Stimulated activated CD8-positive, alpha-beta memory T cell treated with anti-CD3 and anti-CD28 coated beads, Interleukin-12 subunit alpha, Interleukin-12 subunit beta, amount 100 ng/mL, for 24 hours (primary cell): ENCODE measurements around the gene MYH16.
"Not testable (repeated sequence)": the region's sequence is repeated elsewhere in the genome, so short reads cannot be mapped to it uniquely, and the experiment has no call there.

Experiments used
- DNase-seq: peaks from one replicate; pipeline ENCODE4 v3.0.0-alpha.2; 2020; ENCODE audit errors: extremely low read depth

The MYH16 gene

DNA sequence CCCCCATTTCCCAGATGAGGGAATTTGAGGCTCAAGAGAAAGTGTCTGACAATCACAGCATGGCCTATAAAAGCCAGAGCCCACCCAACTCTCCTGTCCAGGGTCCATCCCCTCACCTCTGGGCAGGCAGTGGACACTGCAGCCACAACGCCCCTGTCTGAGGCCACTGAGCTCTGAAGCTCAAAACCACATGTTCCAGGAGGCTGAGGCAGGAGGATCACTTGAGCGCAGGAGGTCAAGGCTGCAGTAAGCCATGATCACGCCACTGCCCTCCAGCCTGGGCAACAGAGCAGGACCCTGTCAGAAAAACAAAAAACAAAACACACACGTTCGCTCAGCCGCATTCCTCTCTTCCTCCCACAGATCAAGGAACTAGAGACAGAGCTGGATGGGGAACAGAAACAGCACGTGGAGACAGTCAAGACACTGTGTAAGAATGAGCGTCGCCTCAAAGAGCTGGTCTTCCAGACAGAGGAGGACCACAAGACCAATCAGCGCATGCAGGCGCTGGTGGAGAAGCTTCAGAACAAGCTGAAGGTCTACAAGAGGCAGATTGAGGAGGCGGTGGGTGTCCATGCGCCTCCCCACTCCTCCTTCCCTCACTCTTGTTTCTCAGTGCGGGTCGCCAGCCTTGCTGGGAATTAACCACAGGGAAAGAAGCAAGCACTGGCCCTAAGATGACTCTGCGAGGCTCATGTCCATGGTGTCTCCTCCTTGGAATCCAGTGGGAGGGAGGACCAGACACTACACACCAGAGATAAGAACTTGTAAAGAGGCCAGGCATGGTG, 33.0 kb downstream of the MYH16 start:
- no peak for DNase-seq

DNA sequence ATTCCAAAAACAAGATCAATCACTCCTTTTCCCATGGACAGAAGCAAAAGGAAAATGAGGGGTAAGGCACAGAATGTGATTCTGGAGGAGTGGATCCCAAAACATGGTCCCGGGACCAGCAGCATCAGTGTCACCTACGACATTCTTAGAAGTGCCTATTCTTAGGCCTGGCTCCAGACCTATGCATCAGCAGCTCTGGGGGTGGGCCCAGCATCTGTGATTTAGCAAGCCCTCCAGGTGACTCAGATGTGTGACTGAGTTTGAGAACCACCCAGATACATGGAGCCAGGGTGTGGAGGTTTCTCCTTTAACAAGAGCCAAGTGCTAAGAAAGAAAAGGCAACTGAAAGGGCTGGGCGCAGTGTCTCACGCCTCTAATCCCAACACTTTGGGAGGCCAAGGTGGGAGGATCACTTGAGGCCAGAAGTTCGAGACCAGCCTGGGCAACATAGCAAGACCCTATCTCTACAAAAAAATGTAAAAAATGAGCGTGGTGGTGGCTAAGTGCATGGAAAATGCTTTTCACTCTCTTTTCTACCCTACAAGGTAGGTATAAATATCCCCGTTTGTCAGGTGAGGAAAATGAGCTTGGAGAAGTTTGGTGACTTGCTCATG, 35.9 kb downstream of the MYH16 start:
- no peak for DNase-seq

DNA sequence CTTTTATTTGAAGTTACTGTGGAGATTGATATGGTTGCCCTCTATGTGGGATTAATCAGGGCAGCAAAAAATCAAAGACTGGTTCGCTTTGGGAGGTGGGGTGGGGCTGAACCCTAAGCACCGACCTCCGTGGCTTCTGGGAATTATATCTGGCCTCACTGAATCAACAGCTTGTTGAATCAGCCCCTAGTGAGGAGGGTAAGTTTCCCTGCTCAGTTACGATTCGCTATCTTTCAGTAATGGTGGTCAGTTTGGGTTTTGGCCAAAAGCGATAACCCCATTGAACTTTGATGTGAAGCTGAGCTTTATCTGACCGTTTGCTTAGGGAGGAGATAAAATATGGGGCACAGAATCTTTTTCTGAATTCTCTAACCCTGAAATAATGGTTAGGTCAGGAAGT, 36.5 kb downstream of the MYH16 start:
- no peak for DNase-seq

DNA sequence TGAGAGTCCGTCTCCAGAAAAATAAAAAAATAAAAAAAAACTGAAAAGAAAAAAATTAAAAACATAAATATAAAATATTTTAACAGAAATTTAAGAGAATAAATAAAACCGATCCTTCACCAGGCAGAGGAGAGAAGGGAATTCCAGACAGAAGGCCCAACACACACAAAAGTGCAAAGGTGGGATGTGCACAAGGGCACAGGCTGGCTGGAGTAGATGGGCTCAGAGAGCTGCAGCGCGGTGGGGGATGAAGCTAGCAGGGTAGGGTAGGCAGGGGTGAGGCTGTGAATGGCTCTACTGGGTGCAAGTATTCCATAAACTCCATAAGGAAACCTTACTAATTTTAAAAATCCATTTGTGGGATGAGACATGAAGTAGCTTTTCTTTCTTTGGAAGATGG, 37.4 kb downstream of the MYH16 start:
- DNase-seq = no peak

DNA sequence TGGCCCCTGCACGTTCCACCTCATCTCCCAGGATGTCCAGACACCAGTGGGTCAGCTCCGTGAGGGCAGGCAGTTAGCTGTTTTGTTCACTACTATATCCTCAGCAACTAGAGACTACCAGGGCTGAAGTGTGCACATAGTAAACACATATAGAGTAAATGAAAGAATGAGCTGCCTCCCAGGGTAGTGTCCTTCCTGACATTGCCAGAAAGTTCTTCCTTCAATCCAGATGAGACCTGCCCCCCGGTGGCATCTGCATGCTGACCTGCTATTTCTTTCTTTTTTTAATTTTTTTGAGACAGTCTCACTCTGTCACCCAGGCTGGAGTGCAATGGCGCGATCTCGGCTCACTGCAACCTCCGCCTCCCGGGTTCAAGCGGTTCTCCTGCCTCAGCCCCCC, 39.1 kb downstream of the MYH16 start:
- DNase-seq = no peak

DNA sequence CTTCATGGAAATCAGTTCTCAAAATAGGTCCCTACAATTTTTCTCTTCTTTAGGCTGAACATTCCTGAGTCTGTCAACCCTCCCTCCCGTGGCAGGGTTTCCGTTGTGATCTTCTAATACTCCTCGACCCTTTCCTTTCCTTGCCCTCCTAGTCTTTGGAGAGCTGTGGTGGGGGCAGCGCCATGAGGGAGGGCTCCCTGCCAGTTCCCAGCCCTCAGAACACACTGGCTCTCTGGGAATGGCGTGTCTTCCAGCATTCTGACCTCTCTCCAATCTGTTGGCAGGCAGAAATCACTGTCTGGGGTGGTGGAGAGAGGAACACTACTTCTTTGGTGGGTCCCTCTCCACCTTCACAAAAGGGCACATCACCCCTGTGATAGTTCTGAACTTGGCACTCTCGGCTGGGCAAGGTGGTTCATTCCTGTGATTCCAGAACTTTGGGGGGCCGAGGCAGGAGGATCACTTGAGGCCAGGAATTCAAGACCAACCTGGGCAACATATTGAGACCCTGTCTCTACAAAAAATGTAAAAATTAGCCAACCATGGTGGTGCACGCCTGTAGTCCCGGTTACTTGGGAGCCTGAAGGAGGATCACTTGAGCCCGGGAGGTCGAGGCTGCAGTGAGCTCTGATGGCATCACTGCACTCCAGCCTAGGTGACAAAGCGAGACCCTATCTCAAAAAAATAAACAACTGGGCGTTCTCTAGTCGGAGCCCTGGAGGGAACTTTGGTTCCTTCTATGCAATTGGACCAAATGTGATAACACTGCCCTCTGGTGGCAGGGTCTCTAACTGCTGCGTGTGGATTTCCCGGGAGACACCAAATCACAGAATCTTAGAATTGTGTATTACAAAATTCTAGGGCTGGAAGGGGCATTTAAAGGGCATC, 39.9 kb downstream of the MYH16 start:
- DNase-seq = peak; percentile 41

DNA sequence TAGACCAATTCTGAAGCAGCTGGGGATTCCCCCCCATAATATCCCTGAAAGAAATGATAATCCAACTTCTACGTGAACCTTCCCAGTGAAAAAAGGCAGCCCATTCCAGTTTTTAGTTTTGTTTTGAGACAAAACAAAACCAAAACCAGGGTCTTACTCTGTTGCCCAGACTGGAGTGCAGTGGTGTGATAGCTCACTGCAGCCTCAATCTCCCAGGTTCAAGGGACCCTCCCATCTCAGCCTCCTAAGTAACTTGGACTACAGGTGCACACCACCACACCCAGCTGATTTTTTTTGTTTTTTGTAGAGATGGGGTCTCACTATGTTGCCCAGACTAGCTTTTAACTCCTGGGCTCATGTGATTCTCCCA, 40.5 kb downstream of the MYH16 start:
- DNase-seq = no peak

DNA sequence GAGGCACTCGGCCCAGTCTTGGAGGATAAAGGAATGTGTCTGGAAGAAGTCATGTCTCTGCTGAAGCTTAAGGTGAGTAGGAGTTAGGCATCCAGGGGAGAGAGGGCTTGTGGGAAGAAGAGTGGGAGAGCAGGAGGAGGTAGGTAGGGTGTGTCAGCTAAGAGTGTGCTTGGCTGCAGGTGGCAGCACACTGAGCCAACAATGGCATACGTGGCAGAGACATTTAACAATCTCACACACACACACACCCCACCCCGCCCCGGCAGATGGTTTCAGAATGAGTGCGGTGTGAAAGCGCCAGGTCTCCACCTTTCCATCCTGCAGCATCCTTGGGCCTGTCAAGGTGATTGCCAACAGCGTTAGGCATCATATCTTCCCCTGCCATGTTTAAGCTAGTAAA, 41.9 kb downstream of the MYH16 start:
- no peak for DNase-seq

DNA sequence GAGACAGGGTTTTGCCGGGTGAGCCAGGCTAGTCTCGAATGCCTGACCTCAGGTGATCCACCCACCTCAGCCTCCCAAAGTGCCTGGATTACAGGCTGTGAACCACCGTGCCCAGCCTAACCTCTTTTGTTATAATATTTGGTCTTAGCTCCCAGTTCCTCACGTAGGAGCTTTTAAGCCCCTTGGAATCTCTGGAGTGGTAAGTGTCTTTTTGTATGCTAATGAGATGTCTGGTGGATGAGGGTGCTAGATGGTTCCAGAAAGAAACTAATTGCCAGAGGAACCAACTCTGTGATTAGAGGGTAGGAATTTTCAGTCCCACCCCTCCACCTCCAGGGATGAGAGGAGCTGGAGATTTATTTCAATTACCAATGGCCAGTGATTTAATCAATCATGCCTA, 47.7 kb downstream of the MYH16 start:
- no peak for DNase-seq

DNA sequence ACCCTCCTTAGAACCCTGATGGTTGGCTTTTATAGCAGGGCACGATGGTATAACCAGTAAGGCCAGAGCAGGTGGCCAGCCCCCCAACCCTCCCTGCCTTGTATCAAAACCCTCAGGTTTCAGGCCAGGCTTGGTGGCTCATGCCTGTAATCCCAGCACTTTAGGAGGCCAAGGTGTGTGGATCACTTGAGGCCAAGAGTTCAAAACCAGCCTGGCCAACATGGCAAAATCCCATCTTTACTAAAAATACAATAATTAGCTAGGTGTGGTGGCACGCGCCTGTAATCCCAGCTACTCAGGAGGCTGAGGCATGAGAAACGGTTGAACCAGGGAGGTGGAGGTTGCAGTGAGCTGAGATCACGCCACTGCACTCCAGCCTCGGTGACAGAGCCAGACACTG, 50.0 kb downstream of the MYH16 start:
- not testable (repeated sequence) for DNase-seq

DNA sequence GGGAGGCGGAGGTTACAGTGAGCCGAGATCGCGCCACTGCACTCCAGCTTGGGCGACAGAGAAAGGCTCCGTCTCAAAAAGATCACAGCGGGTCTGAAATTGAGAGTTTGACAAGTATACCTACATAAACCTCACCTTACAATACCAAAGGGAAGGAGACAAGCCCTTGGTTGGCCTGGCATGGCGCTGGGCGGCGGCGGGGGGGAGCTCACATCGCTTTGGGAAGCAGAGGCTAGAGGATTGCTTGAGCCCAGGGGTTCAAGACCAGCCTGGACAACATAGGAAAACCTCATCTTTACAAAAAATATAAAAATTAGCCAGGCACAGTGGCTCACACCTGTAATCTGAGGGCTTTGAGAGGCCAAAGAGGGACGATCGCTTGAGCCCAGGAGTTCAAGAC, 51.9 kb downstream of the MYH16 start:
- no peak for DNase-seq

DNA sequence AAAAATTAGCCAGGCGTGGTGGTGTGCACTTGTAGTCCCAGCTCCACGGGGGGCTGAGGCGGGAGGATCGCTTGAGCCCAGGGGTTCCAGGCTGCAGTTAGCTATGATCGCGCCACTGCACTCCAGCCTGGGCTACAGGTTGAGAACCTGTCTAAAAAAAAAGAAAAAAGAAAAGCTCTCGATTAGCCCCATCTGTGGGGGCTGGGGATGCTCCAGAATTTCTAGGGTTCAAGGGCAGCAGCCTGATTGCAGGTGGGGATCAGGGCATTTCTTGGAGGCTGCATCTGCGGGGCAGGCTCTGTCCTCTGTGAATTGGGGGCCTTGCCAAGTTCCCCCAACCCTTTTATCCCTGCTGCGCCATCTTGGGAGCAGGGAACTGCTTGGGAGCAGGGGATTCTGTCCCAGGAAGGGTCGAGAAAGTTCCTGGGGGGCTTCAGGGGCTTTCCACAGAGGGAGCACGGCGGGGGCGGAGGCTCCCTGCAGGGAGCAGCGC, 52.4 kb downstream of the MYH16 start:
- DNase-seq = no peak

DNA sequence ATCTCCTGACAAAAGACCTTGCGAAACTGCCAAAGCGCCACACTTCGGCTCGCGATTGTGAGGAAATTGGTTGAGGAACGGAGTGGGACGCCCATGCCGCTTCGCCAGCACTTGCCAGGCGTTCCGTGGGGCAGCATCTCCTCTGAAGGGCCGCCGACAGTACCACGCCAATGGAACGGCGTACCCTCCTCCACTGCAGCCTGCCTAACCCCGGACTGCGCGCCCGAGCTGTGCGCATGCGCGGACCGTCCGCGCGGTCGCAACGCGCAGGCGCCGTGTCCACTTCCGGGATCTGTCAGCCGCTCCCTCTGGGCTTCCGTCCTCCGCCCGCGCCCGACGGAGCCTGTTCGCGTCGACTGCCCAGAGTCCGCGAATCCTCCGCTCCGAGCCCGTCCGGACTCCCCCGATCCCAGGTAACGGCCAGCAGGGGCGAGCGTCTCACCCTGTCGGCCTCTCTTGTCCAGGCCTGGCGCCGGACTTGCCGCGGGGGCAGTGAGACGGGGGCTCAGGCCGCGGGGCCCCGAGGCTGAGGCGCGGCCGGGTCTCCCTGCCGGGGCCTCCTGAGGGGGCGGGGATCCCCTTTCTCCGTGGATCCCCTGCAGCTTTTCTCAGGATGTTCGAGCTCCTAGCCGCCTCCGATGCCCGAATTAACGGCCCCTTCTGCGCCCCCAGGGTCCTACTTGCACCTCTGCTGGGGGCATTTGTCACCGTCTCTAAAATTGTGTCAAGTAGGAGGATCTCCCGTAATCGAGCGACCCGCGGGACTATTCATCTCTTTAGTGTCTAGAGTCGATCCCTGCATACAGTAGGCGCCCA, 53.2 kb downstream of the MYH16 start, which contains the start of gene ARPC1A:
TSS of gene ARPC1A (plus strand) at position 307 of the 816 bp plus-strand sequence. CDS start 7,456 bp downstream, outside the sequence.
- DNase-seq = peak; percentile 81

DNA sequence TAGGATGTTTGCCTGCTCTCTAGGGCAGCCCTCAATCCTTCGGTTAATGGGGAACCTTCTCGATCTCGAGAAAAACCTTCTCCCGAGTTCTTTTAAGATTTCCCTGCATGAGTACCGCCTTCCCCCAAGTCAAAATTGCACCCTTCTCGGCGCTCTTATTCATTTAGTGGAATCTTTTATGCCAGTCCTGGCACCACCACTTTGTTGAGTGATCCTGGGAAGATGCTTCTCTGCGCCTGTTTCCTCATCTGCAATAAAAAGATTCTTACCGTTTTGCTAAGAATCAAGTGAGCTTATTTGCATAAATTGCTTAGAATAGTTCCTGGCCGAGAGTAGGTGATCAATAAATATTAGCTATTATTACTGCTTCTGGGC, 53.8 kb downstream of the MYH16 start:
- DNase-seq = no peak

DNA sequence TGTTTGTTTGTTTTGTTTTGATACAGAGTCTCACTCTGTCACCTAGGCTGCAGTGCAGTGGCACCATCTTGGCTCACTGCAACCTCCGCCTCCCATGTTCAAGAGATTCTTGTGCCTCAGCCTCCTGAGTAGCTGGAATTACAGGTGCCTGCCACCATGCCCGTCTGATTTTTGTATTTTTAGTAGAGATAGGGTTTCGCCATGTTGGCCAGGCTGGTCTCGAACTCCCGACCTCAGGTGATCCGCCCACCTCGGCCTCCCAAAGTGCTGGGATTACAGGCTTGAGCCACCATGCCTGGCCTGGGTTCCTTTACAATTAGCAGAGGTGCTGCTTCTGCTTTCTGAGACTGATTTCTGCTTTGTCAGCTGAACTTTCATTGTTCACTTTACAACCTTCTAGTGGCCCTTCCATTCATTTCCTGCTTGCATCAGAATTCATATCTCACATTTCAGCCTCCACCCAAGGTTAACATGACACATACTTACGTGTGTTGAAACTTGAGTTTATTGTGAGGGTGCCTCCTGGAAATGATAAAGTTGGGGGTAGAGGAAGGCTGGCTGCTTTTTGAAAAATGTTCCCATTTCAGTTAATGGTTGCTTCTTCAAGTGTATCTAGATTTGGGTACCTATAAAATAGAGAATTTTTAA, 57.8 kb downstream of the MYH16 start:
- not testable (repeated sequence) for DNase-seq

DNA sequence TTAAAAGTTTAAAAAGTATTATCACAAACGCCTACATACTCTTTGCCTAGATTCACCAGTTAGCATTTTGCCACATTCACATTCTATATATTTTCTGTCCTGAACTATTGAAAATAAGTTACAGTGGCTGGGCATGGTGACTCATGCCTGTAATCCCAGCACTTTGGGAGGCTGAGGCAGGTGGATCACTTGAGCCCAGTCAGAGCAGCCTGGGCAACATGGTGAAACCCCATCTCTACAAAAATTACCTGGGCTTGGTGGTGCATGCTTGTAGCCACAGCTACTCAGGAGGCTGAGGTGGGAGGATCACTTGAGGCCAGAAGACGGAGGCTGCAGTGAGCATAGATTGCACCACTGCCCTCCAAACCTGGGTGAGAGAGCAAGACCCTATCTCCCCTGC, 58.4 kb downstream of the MYH16 start:
- DNase-seq = no peak

DNA sequence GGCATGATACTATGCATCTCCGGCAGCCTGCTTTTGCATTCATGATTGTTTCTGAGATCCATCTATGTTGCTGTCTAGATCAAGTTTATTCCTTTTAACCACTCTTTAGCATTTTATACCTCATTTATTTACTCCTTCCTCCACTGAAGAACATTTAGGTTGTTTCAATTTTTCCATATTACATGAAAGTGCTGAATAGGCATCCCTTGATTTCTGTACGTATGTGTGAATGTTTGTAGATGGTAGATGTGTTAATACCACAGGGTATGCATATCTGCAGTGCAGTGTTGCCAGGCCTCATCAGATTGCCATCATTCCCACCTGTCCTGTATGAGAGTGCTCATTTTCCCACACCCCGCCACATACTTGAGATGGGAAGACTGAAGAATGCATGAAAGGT, 67.0 kb downstream of the MYH16 start:
- no peak for DNase-seq

DNA sequence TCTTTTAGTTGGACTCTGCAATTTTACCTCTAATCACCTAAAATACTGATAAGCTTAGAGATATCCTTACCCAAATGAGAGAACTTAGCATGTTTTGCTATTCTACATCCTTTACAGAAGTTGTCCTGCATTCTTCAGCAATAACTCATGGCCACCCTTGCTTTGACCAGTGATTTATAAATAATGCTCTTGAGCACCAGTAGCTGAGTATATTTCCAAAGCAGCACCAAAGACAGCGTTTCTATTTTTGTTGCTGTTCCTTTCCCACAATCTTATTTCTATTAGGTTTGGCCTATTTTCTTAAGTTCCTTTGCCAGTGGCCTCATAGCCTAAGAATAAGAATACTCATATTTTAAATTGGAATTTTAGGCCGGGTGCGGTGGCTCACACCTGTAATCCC, 68.0 kb downstream of the MYH16 start:
- DNase-seq = no peak

DNA sequence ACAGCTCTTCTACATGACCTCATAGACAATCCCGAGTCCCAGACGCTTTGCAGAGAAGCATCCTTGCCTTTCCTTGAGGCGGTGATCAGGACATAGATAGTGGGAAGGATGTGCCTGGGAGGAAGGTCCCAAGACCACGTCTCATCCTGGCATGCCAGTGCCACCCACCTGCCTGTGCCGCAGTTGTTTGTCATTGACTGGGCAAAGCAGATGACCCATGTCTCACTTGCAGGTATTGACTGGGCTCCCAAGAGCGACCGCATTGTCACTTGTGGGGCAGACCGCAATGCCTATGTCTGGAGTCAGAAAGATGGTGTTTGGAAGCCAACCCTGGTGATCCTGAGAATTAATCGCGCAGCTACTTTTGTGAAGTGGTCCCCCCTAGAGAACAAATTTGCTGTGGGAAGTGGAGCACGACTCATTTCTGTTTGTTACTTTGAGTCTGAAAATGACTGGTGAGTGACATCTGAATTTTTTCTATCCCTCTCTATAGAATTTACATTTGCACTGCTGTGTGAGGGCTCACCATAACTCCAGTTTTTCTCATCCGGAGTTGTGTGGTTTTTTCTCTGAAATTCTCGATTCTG, 71.5 kb downstream of the MYH16 start:
- no peak for DNase-seq

DNA sequence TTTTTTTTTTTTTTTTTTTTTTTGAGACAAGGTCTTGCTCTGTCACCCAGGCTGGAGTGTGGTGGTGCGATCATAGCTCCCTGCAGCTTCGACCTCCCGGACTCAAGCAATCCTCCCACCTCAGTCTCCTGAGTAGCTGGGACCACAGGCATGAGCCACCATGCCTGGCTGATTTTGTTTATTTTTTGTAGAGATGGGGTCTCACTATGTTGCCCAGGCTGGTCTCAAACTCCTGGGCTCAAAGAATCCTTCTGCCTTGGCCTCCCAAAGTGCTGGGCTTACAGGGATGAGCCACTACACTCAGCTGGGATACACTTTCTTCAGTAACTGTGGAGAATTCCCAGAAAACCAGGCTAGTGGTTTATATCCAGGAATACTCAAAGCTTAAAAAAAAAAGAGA, 78.0 kb downstream of the MYH16 start:
- DNase-seq = not testable (repeated sequence)

DNA sequence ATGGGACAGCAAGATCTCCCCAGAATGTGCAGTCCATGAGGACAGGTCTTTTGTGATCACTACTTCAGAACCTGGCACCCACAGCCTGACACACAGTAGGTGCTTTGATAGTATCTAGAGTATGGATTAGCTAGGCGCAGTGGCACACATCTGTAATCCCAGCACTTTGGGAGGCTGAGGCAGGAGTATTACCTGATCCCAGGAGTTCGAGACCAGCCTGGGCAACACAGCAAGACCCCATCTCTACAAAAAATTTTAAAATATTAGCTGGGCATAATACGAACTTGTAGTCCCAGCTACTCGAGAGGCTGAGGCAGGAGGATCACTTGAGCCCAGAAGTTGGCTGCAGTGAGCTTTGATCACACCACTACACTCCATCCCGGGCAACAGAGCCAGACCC, 79.6 kb downstream of the MYH16 start:
- no peak for DNase-seq
